Stimulated activated CD4-positive, alpha-beta T cell treated with anti-CD3 and anti-CD28 coated beads, Interleukin-2, amount 100 ng/mL, for 4 hours (primary cell): ENCODE measurements around the gene GPR78.
"Not testable (repeated sequence)": the region's sequence is repeated elsewhere in the genome, so short reads cannot be mapped to it uniquely, and the experiment has no call there.

Experiments used
- DNase-seq: peaks from one replicate; pipeline ENCODE4 v3.0.0-alpha.2; 2020; ENCODE audit warnings: low read depth

The GPR78 gene

DNA sequence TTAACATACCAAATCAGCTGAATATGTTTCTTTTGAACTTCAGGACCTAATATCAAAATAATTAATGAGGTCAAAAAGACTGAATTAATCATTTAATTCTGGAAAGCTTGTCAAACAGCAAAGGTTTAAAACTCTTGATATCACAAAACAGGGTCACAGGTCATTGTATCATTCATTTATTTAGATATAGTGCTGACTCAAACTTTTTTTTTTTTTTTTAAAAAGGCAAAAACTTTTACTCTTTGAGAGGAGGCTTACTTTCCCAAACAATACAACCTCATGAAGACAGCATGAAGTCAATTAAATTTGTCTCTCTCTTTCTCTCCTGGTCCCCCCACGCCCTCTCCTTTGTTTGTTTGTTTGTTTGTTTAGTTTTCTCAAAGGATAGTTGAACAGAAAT, 15.6 kb upstream of the GPR78 start:
- DNase-seq: no peak

DNA sequence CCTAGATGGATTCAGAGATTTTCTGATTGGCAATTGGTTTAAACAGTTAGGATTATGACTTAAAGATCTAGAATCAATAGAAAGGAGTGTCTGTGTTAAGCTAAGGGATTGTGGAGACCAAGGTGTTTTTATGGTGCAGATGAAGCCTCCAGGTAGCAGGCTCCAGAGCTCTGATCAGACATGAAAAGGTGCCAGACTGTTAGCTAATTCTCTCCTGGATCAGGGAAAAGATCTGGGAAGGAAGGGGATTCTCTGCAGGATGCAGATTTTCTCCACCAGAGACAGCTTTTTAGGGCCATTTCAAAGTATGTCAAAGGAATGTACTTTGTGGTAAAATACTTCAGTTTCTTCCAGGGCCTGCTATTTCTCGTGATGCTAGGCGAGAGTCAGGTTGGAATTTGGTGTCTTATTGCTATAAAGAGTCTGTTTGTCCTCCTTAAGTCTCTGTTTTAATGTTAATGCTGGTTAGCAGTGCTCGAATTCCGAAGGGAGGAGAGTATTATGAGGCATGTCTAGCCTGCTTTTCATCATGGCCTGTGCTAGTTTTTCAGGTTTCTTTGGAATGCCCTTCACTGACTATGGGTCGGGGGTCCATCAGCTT, 12.0 kb upstream of the GPR78 start:
- no peak for DNase-seq

DNA sequence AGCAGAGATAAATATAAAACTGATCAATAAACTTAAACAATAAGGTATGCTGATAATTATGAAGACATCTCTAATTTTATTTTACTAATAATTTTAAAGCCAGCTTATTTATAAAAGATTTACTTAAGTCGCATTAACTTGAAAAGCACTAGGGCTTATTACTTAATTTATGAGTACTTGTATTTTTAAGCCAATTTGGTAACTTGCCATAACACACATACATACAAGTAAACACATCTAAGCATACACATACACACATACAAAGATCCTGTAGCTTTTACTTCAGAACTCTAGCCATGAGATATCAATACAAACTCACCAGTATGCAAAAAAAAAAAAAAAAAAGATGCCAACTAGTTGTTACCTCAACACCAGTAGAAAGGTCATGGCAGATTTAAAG, 10.0 kb upstream of the GPR78 start:
- no peak for DNase-seq

DNA sequence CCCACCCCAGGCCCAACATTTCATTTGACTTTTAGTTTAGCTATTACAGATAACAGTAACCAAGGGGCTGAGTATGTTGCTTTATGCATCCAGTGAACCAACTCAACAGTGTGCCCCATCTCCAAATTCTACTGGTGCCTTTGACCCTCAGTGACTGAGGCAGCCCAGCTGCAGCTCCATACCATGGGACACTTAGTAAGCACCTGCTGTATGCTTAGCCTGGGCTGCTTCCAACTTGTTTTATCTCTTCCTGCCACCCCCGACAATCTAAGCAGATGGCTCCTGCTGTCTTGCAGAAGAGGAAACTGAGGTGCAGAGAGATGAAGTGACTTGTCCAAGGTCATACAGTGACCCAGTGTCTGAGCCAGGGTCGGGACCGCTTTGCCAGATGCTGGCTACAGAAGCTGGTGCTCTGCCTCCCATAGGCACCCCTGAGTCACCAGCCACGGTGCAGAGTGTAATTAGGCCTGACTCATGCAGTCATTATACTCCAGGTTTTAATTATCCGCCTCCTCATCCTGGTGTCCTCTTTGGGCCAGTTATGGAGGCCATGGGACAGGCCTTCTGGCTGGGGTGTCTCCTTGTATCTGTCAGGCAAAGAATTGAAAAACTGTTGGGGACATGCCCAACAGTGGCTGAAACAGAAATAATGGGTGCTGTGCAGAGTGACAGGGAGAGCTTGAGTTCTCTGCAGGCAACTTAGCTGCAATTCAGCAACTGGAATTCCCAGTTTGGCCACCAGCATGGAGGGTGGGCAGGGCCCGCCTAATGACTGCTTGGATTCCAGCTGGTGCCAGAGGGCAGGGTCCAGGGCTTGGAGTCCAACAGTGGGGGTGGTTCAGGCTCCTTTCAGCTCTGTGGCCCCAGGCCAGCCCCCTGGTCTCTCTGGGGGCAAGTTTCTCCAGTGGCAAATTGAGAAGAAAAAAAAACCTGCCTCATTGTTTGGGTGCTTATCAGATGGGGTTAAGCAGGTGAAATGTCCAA, 8.2 kb upstream of the GPR78 start:
- DNase-seq: no peak

DNA sequence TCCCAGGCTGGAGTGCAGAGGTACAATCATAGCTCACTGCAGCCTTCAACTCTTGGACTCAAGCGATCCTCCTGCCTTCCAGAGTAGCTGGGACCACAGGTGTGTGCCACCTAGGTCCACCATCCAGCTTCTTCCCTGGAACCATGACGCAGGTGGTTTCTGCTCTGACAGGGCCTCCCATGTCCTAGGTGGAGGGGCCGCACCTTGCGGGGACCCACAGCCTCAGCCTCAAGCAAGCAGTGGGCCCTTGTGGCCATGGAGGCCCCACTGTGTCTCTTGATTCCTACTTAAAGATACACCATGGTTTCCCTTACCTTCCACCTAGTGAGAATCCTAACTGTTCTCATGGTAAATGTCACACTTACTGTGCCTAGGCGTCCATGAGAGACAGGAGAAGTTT, 6.9 kb upstream of the GPR78 start:
- no peak for DNase-seq

DNA sequence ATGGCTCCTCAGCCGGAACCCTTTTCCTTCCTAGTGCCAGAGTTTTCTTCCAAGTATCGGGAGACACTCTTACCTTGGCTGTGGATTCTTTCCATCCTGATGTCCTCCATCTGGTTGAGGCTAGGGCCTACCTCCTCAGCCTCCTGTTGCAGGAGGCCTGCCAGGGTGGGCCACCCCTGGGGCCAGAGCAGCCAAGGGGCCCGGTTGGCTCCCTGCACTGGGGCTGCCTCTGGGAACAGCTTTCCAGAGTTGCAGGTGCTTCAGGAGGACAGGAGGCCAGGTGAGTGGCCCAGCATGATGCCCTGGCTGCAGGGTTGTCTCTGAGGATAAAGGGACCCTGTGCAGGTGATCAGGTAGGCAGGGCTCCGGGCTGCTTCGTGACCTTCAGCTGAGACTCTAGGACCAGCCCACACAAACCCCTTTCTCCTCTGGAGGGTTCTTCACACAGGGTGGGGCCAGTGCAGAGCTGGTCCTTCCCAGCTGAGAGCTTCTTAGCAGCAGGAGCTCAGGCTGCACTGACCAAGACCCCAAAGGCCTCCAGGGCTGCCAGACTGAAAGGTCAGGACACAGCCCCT, 5.3 kb upstream of the GPR78 start:
- DNase-seq: no peak

DNA sequence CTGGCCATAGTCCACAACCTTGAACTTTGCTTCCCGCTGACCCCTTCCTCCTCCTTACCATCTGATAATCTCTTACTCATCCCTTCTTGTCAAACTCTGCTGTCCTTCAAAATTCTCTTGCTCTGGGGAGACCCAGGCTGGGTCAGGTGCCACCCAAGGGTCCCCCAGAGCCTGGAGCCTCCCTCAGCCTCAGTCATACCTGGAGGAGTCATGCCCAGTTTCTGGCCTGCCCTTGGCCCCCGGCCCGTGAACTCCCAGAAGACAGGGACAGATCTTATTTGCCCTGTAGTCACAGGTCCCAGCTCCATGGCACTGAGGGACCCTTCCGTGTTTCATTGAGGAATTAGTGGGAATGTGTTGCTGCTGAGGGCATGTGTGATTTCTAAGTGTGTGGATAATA, 4.7 kb upstream of the GPR78 start:
- DNase-seq: no peak

DNA sequence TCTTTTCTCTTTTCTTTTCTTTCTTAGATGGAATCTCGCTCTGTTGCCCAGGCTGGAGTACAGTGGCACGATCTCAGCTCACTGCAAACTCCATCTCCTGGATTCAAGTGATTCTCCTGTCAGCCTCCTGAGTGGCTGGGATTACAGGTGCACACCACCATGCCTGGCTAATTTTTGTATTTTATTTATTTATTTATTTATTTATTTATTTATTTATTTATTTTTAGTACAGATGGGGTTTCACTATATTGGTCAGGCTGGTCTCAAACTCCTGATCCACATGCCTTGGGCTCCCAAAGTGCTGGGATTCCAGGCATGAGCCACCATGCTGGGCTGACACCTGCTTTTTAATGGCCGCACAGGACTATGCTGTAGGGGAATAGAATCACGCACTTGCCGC, 3.6 kb upstream of the GPR78 start:
- DNase-seq: not testable (repeated sequence)

DNA sequence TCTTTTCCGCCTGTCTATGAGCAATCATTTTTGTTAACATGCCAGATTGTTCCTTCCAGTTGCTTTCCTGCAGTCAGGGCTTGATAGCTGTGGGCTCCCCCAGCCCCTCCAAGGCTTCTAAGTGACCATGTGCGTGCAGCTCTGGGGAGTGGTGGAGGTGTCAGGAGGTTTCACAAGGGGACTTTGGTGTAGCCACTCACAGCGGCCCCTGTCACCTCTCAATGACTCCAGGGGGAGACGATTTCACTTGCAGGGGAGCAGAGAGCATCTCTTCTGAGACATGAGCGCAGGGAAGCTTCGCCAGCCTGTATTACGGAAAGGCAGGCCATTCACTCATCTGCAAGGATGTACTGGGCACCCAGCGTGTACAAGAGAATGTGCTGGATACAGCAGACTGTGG, 3.1 kb upstream of the GPR78 start:
- no peak for DNase-seq

DNA sequence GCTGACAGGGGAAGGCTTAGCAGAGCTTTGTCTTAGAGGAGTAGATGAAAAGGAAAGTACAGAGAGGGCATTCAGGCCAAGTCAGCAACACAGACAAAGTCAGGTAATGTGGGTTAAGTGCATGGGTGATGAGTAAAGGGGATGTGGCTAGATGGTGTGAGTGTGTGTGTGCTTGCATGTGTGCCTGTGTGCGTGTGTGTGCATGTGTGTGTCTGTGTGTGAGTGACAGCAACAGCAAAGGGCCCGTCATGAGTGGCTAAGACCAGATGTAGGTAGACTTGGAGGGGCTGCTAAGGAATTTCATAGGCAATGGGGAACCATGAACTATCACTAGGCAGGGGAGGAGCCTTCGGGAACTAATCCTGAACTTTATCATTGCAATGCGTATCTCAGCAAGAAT, 2.2 kb upstream of the GPR78 start:
- no peak for DNase-seq

DNA sequence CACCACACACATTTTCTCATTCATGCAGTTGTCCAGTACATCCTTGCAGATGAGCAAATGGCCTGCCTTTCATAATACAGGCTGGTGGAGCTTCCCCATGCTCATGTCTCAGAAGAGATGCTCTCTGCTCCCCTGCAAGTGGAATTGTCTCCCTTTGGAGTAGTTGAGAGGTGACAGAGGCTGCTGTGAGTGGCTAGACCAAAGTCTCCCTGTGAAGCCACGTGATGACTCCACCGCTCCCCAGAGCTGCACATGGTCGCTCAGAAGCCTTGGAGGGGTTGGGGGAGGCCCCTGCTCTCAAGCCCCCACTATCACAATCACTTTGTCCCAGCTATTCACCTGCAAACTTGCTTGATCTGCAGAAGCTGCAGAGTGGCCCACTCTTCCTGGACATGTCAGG, 1.5 kb upstream of the GPR78 start:
- no peak for DNase-seq

DNA sequence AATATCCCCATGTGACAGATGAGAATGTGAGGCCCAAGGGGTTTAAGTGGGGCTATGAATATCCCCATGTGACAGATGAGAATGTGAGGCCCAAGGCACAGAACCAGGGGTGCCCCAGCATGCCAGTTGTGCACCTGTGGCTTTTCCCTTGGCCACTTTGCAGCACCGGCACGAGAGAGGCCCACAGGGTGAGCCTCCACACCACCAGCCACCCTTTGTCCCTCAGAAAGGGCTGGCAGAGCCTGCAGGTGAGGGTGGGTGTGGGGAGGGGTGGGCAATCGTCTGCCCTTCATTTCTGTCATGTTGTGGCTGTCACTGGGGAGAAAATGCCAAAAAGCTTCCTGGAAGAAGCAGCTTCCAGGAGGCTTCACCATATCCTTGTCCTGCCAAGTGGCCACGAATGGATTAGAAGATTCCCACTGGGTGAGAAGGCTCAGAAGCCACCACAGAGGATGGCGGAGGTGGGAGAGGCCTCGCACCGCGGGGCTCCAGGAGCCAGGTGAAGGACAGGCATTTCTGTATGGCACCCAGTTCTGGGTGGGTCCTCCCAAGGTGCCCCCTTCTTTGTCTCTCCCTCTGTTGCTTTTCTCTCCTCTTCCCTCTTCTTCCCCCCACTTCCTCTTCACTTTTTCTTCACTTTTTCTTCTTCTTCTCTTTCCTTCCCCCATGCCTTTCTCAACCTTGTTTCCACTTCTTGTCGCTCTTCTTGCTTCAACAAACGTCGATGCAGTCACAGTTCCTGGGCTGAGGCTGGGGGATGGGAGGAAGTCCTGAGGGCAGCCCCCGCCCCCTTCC, 469 bp upstream of the GPR78 start:
- no peak for DNase-seq

DNA sequence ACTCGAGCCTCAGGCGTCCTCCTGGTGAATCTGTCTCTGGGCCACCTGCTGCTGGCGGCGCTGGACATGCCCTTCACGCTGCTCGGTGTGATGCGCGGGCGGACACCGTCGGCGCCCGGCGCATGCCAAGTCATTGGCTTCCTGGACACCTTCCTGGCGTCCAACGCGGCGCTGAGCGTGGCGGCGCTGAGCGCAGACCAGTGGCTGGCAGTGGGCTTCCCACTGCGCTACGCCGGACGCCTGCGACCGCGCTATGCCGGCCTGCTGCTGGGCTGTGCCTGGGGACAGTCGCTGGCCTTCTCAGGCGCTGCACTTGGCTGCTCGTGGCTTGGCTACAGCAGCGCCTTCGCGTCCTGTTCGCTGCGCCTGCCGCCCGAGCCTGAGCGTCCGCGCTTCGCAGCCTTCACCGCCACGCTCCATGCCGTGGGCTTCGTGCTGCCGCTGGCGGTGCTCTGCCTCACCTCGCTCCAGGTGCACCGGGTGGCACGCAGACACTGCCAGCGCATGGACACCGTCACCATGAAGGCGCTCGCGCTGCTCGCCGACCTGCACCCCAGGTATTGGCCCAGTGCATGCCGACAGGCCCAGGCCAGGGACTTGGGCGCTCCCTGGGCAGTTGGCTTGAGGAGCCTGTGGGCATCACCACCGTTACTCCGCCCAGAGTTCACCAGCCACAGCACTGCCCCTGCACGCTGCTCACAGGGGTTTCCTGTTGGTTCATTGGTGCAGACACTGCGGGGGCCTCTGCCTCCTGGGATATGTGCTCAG, 1.1 kb downstream of the GPR78 start:
- DNase-seq: no peak

DNA sequence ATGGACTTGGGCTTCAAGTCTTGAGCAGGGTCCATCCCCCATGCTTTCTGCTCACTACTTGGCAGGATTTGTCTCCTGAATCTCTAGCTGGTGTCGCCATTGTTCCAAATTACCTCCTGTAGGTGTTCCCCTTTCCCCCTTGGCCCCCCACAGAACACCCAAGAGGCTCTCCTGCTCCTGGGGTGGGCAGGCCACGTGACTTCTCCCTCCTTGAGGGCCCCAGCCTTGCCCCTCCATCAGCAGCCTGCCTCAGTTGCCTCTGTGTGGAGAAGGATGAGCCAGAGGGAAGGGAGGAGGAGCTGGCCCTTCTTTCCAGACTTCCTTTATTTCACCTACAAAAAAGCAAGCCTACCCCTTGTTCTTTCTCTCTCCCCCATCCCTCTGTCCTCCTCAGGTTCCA, 1.8 kb downstream of the GPR78 start:
- DNase-seq: no peak

DNA sequence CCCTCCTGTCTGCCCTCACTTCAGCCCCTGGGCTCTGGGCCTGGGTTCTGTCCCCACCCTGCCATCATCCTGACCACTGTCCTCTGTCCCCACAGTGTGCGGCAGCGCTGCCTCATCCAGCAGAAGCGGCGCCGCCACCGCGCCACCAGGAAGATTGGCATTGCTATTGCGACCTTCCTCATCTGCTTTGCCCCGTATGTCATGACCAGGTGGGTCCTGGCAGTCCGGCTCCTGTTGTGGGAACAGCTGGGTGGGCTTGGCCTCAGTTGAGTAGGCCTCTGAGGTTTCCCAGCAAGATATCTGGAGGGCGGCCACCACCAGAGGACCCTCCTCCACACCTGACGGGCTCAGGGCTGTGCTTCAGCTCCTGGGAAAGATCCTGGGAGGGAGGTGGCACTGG, 2.2 kb downstream of the GPR78 start:
- no peak for DNase-seq

DNA sequence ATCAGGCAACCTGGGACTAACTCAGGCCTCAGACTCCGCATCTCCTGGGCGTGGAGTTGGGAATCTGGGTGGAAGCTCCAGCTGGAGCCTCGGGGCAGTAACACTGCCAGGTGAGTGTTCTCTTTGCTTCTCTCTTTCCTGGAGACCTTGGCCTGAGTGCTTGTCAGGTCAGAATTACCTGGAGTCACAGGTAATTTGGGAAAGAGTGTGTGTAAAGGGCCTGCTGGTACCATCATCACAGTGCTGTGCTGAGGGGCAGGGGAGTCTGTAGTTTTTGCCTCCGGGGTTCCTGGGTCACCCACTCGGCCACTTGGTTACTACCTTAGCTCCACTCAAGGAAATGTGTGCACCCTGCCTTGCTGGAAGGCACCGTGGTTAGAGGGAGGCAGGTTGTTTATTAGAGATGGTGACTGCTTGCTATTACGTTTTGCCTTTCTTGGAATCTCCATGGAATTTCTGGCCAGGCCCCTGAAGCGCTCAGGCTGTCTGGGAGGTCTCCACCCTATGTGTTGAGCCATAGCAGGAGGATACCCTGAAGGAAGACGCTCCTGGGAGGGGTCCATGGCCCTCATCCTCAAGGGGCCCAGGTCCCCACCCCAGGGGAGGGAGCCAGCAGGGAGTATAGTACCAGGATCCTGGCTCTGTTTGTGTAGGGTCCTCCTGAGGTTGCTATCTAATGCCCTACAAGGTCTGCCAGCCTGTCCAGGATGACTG, 2.9 kb downstream of the GPR78 start:
- DNase-seq: no peak

DNA sequence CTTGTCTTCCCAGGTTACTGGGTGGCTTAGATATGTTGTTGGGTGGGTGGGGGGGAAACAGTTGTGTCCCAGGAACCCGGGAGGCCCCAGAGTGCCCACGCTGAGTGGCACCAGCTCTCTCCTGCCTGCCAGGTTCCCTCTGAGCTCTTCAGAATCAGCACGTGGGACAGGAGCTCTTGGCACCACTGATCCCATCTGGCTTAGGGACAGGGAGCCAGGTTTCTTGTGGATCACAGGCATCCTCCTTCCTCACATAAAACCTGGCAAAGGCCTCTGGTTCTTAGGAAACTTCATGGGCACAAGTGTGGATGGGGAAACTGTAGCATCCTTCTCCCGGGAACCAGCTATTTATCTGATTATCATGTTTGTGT, 3.4 kb downstream of the GPR78 start:
- no peak for DNase-seq

DNA sequence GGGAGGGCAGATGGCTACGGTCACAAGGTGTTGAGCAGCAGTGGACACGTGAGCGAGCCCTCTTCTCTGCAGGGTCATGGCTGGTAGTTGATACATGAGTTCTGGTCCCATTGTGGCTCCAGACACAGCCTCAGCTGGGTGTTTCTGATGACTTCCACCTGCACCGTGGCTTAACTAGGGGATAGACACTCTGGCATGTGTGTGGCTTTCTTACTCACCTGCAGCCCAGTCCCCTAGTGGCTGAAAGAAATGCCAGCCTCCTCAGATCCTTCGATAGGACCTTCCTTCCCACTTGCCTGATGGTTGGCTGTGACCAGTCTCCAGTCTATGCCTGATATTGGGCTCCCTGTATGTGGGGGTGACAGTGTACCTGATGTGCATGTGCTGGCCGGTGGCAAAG, 5.0 kb downstream of the GPR78 start:
- DNase-seq: no peak

DNA sequence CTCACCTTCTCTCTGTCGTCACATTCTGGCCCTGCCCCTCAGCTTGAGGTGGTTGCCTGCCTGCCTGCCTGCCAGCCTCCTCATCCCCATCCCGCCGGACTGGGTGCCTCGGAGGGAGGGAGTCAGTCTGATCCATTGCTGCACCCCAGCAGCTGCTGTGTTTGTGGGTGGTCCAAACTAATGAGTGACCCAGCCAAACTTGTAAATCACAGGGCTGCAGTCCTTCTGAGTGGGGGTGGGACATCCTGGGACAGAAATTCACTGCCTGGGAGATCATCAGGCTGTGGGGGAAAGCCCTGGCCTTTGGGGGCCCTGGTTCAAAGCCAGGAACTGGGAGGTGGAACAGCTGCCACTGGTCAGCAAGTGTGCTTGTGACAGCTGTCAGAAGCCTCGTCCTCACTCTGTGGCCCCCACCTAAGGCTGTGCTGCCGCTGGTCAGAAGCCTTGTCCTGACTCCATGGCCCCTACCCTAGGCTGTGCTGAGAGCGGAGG, 5.6 kb downstream of the GPR78 start:
- no peak for DNase-seq

DNA sequence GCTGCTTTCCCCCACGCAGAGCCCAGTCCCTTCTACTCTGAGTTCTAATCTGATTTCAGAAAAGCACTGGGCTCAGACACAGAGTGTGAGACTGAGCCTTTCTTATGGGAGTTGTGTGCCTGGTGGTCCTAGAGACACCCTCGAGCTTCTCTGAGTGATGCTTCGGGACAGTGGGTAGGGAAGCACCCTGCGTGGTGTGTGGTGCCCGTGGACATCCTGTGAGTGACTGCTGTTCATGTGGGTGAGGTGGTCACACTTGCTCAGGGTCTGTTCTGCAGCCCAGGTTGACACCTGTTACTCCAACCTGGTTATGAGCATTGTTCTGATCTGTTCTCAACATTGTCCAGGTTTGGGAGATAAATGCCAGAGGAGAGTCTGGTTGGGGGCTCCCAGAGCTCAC, 6.1 kb downstream of the GPR78 start:
- DNase-seq: no peak
